TTC549 (cell line): ENCODE data around the gene OGFOD3.
"Not testable (repeated sequence)": the region's sequence is repeated elsewhere in the genome, so short reads cannot be mapped to it uniquely, and the experiment has no call there.

Experiments
- FAIRE-seq: peaks from 2 replicates; lab custom pipeline; 2012; peaks lifted over from hg19 to GRCh38; lab: Jason Lieb, UNC

The OGFOD3 gene

GRCh38 chr17:82373072-82373452 lies 45.3 kb downstream of the OGFOD3 start:
- FAIRE-seq: not testable (repeated sequence)

- no peak for FAIRE-seq
Measured at GRCh38 chr17:82372249-82373071, 45.9 kb downstream of the OGFOD3 start.

- no peak for FAIRE-seq
Measured at GRCh38 chr17:82371333-82372248, 46.8 kb downstream of the OGFOD3 start, which contains the start of gene UTS2R. Gene UTS2R, plus strand, starts transcription at chr17:82371765. Its CDS starts 2,560 bp downstream, at chr17:82374325.

GRCh38 chr17:82370471-82371332 lies 47.7 kb downstream of the OGFOD3 start:
- FAIRE-seq: no peak

- FAIRE-seq: no peak
Measured at GRCh38 chr17:82369211-82369610, 49.2 kb downstream of the OGFOD3 start.

GRCh38 chr17:82367724-82368524 lies 50.5 kb downstream of the OGFOD3 start:
- FAIRE-seq: no peak

- FAIRE-seq: no peak
Measured at GRCh38 chr17:82366749-82367148, 51.6 kb downstream of the OGFOD3 start.

GRCh38 chr17:82365606-82366295 lies 52.6 kb downstream of the OGFOD3 start:
- no peak for FAIRE-seq

- FAIRE-seq: no peak
Measured at GRCh38 chr17:82361885-82362633, 56.3 kb downstream of the OGFOD3 start.

GRCh38 chr17:82359451-82360074 lies 58.8 kb downstream of the OGFOD3 start:
- not testable (repeated sequence) for FAIRE-seq

- FAIRE-seq: no peak
Measured at GRCh38 chr17:82358465-82359350, 59.7 kb downstream of the OGFOD3 start, which contains the start of gene TEX19. Gene TEX19, plus strand, starts transcription at chr17:82359247. Its CDS starts 2,904 bp downstream, at chr17:82362151.

- FAIRE-seq: no peak
Measured at GRCh38 chr17:82357394-82357793, 61.0 kb downstream of the OGFOD3 start.

- no peak for FAIRE-seq
Measured at GRCh38 chr17:82356845-82357355, 61.5 kb downstream of the OGFOD3 start.

- FAIRE-seq: no peak
Measured at GRCh38 chr17:82355770-82356427, 62.5 kb downstream of the OGFOD3 start.

GRCh38 chr17:82354804-82355308 lies 63.5 kb downstream of the OGFOD3 start:
- FAIRE-seq: no peak

GRCh38 chr17:82353484-82353883 lies 64.9 kb downstream of the OGFOD3 start:
- FAIRE-seq: no peak
